Colonic mucosa (tissue), 4 donors: ENCODE measurements around the gene MCF2L. TPM values are rescaled to one million over a fixed set of nuclear protein-coding genes. Genes with fewer than 3 reads are reported as not detected.
"Not testable (repeated sequence)": the region's sequence is repeated elsewhere in the genome, so short reads cannot be mapped to it uniquely, and the experiment has no call there.

ENCODE experiments used
- DNase-seq: peaks from one replicate; pipeline ENCODE4 v3.0.0-alpha.2; 2020
- H3K27ac ChIP-seq: fragments of 200-600 bp; one replicate; pipeline ENCODE4 v1.8.0; 2021
- H3K27me3 ChIP-seq: fragments of 200-600 bp; one replicate; pipeline ENCODE4 v1.8.0; 2021
- H3K36me3 ChIP-seq: fragments of 200-600 bp; one replicate; pipeline ENCODE4 v1.8.0; 2021
- H3K4me1 ChIP-seq: fragments of 200-600 bp; one replicate; pipeline ENCODE4 v1.8.0; 2021; ENCODE audit warnings: mild to moderate bottlenecking
- H3K4me3 ChIP-seq: fragments of 200-600 bp; one replicate; pipeline ENCODE4 v1.8.0; 2021
- H3K9ac ChIP-seq, 2 donors: one replicate each; pipeline ENCODE4 v1.7.0; 2013; ENCODE audit warnings: control low read depth in 2 of 2, low read depth in 2 of 2, low read length in 2 of 2
- H3K9me3 ChIP-seq: fragments of 200-600 bp; one replicate; pipeline ENCODE4 v1.8.0; 2021
- CTCF ChIP-seq: fragments of 200-600 bp; IDR thresholded peaks from one replicate; pipeline ENCODE4 v1.8.0; 2022; ENCODE audit warnings: antibody characterized with exemption, mild to moderate bottlenecking
- intact Hi-C: fragments of 100-400 bp; cut with DNase I; formaldehyde crosslinking; loops from one replicate; pipeline ENCODE4 v1.14.1; 2022
- total RNA-seq, 2 donors: library from RNA; stranded (reverse); fragmentation: NEBNext Ultra II Directional in 1 of 2; extraction: Animal tissue kit (Norgen Biotek cat#: 25700) in 1 of 2; gene quantifications; one replicate each; pipeline ENCODE4 v1.2.1, GENCODE V29; 2021
- donor health status: healthy.
- donor health status: DM: no; HTN: no; CAD: no.
- donor health status: DM: no; HTN: no; CAD: no.

MCF2L gene
- total RNA-seq, 2 donors from 2014 or later = 45.0 to 88.3 TPM

GRCh38 chr13:113105921-113106452 lies 137.0 kb downstream of the MCF2L start:
- H3K36me3 ChIP-seq = no peaks in the 10 kb centered on the region
- DNase-seq = no peak
- TF ChIP-seq CTCF = no peak
- no peak overlapping the region for H3K9ac ChIP-seq
- no peak overlapping the region for H3K4me3 ChIP-seq
- no peaks in the 10 kb centered on the region for H3K4me1 ChIP-seq
- no peaks in the 10 kb centered on the region for H3K9me3 ChIP-seq
- H3K27me3 ChIP-seq = peaks cover 17% of the 10 kb centered on the region
- intact Hi-C loops = no loop called here
- no peak overlapping the region for H3K27ac ChIP-seq

GRCh38 chr13:113106711-113107351 lies 137.8 kb downstream of the MCF2L start:
- no peaks in the 10 kb centered on the region for H3K4me1 ChIP-seq
- intact Hi-C loops = no loop called here
- DNase-seq = no peak

GRCh38 chr13:113108521-113108920 lies 139.5 kb downstream of the MCF2L start:
- H3K27ac ChIP-seq, H3K36me3 ChIP-seq, H3K4me3 ChIP-seq, H3K4me1 ChIP-seq, H3K9me3 ChIP-seq, H3K9ac ChIP-seq, intact Hi-C loops, DNase-seq: not testable (repeated sequence)
- H3K27me3 ChIP-seq = peaks cover 18% of the 10 kb centered on the region

More at GRCh38 chr13:113106711-113107351, 137.8 kb downstream of the MCF2L start:
- no peaks in the 10 kb centered on the region for H3K36me3 ChIP-seq
- no peak overlapping the region for H3K27ac ChIP-seq
- H3K4me3 ChIP-seq = no peak overlapping the region
- H3K9ac ChIP-seq = no peak overlapping the region
- peaks cover 18% of the 10 kb centered on the region for H3K27me3 ChIP-seq
- no peak for TF ChIP-seq CTCF
- H3K9me3 ChIP-seq = no peaks in the 10 kb centered on the region

- H3K36me3 ChIP-seq = no peaks in the 10 kb centered on the region
- no peak for TF ChIP-seq CTCF
- H3K9ac ChIP-seq = no peak overlapping the region
- intact Hi-C loops = no loop called here
- no peak for DNase-seq
- H3K27ac ChIP-seq = no peak overlapping the region
- H3K9me3 ChIP-seq = no peaks in the 10 kb centered on the region
- peaks cover 18% of the 10 kb centered on the region for H3K27me3 ChIP-seq
- H3K4me3 ChIP-seq = no peak overlapping the region
- no peaks in the 10 kb centered on the region for H3K4me1 ChIP-seq
Observed at GRCh38 chr13:113109151-113110047, 140.4 kb downstream of the MCF2L start.

- Histone ChIP-seq H3K4me3 (peak overlapping the region; percentile 35), H3K9ac (peak overlapping the region in 1 of 2 donors; percentile 43), H3K27ac (no peak overlapping the region), H3K27me3 (peaks cover 18% of the 10 kb centered on the region), H3K36me3 (no peaks in the 10 kb centered on the region), H3K4me1 (no peaks in the 10 kb centered on the region), H3K9me3 (no peaks in the 10 kb centered on the region)
- DNase-seq = no peak
- intact Hi-C loops = no loop called here
- no peak for TF ChIP-seq CTCF
Observed at GRCh38 chr13:113110048-113110851, 141.2 kb downstream of the MCF2L start.
